ENCODE data around the gene COMMD1. TPM values are rescaled to one million over a fixed set of nuclear protein-coding genes. Genes with fewer than 3 reads are reported as not detected.
"Not testable (repeated sequence)": the region's sequence is repeated elsewhere in the genome, so short reads cannot be mapped to it uniquely, and the experiment has no call there.

Gene COMMD1
- total RNA-seq, 1 experiment from 2014 or later, result 49.9 TPM

DNA sequence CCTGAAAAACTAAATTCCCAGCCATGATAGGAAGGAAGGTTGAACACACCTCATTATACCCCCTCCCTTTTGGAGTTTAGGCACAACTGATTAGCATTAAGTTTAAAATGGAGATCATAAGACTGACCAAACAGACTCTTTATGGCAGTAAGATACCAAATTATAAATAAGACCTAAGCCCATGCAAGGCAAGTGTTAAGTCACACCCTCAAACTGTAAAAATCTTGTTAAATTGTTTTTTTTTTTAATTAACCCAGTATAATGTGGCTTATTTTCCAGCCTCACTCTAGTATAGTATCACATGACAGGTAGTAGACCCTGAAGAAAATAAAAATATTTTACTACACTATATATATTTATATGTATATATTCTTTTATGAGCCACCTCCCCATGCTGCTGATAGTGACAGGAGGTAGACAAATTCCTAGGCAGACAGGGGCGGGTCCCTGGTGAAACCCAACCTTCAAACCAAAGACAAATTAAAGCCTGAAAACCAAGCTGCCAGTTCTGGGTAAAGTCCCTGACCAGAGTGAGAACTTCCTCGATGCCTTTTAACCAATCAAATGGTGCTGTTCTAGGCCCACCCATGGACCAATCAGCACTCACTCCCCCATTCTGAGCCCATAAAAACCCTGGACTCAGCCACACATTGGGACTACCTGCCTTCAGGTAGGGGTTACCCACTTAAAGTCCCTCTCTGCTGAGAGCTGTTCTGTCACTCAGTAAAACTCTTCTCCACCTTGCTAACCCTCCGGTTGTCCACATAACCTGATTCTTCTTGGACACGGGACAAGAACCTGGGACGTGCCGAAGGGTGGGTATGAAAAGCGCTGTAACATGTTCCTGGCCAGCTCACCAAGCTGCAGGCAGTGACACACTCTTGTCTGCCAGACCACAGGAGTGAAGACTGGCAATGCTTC lies 166.5 kb downstream of the COMMD1 start:
- DNase-seq (ENCODE audit: low read depth), result no peak

DNA sequence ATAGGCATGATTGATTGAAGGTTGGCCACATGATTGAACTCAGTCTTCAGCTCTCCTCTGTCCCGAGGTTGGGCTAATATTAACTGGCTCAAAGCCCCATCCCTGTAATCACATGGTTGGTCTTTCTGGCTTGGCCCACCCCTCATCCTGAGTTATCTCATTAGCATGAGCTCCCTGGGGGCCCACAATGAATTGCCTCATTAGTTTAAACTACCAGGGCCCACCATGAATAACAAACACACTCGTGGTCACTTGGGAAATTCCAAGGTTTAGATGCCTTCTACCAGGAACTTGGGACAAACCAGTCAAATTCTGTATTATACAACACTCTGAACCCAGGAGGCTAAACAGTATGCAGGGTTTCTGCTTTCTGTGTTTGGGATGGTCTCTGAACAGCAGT lies 168.8 kb downstream of the COMMD1 start:
- DNase-seq (ENCODE audit: low read depth), result no peak

GRCh38 chr2:62076980-62077638 lies 171.6 kb downstream of the COMMD1 start:
- DNase-seq (ENCODE audit: low read depth), result no peak

DNA sequence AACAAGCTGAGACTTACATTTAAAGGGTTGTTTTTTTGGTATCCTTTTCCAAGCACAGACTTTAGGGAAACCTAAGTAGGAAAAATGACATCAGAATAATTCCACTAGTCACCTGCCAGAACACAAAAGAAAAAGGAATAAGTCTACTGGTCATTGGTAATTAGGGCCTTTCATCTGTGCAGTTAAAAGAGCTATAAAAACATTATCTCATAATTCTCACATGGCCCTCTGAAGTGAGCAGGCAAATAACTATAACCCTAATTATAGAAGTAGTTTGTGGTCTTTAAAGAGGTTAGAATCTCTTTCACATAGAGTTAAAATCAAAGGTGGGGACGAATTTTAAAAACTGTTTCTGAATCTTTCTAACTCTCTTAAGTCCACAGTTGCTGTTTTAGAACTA lies 179.3 kb downstream of the COMMD1 start:
- no peak for DNase-seq (ENCODE audit: low read depth)

DNA sequence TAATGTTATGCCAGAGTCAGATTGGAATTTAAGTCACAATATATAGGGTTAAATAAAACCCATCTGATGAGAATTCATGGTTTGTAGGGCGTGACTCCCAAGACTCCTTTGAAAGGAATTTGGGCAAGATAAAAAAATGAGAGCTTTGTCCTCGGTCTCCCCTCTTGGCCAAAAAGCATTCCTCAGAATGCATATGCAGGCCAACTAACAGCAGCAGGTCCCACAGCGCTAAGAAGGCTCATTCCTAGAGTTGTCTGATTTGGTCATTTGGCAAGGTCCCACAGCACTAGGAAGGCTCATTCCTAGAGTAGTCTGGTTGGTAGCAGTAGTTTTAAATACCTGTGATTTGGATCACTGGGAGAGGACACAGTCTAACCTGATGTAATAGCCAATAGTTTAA lies 184.2 kb downstream of the COMMD1 start:
- DNase-seq (ENCODE audit: low read depth), result no peak

DNA sequence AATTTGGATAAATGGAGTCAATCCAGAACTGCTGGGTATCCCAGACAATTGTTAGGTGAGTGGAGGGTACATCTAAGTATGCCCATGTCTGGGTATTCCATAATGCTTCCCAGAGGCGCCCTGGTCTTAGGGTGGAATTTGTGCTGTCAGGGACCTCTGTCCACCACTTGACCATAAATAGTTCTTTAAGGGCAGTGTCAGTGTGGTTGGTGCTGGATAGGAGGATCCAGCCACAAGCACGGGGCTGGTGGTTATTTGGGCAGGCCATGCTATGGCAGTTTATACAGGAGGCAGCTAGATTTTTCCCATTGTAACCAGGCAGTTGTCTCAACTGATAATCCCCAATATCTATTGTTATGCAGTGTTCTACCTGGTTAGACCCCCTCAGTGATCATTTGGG lies 186.0 kb downstream of the COMMD1 start:
- no peak for DNase-seq (ENCODE audit: low read depth)

DNA sequence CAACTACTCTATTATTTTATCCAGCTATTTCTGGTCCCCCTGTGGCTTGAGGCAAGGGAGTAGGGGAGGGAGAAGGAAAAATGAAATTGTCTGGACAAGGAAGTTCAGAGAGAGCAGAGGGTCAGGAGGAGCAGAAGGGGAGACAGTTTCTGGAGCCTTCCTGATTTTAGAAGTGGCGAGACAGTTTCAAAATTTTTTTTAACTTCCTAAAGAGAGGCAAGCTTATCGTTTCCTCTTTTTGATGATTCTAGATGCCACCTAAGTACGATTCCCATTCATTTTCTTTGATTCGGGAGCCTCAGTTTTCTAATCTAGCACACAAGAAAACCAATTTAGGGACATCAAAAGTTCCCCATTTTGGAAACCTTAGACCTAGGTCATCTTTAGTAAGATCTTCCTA lies 193.6 kb downstream of the COMMD1 start:
- DNase-seq (ENCODE audit: low read depth), result no peak

DNA sequence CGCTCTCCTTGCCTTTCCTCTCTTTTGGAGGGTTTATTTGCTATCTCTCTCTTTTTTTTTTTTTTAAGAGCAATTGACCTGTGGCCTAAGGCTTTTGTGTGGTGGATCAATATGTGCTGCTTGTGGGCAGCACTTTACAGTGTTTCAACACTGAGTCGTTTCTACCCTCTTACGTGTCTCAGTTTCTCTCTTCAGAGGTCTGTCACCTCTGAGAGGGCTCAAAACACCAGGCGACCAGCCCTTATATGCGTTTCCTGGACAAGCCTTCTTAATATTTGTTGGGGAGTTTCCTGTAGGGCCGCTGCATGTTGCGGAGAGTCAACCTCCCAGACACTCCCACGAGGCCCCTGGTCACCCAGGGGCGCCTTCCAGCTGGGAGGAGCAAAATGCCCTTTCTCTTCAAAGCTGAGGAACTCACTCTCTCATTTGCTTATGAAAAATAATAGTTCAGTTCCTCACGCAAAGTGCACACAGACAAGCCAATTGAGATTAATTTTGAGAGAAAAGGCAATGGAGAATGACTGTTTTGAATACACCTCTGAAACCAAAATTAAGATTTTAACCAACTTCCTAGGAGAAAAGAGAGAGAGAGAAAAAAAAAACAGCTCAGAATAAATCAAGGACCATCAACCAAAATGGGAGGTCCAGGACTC lies 194.2 kb downstream of the COMMD1 start:
- DNase-seq (ENCODE audit: low read depth), result no peak

DNA sequence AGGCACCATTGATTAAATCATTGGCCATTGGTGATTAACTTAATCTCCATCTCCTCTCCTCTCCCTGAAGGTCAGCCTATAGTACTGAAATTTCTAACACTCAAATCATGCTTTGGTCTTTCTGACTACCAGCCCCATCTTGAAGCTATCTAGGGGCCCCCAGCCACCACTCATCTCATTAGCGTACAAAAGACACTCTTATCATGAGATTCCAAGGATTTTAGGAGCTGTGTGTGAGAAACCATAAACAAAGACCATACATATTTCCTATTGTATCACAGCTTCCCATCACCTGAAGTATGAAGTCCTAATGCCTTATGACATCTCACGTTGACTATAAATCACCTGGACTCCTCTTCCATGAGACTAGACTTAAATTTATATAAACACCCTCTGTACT lies 196.4 kb downstream of the COMMD1 start:
- no peak for DNase-seq (ENCODE audit: low read depth)

- DNase-seq (ENCODE audit: low read depth), result no peak
Observed at GRCh38 chr2:62102402-62102920, 197.0 kb downstream of the COMMD1 start.

- no peak for DNase-seq (ENCODE audit: low read depth)
Observed at GRCh38 chr2:62109554-62109953, 204.1 kb downstream of the COMMD1 start.

- DNase-seq (ENCODE audit: low read depth), result no peak
Observed at GRCh38 chr2:62110415-62111025, 205.0 kb downstream of the COMMD1 start.

GRCh38 chr2:62112179-62112578 lies 206.7 kb downstream of the COMMD1 start:
- DNase-seq (ENCODE audit: low read depth), result peak; percentile 5

- DNase-seq (ENCODE audit: low read depth), result no peak
Observed at GRCh38 chr2:62114564-62114963, 209.1 kb downstream of the COMMD1 start.

GRCh38 chr2:62116983-62117382 lies 211.5 kb downstream of the COMMD1 start:
- no peak for DNase-seq (ENCODE audit: low read depth)

- no peak for DNase-seq (ENCODE audit: low read depth)
Observed at GRCh38 chr2:62118160-62118559, 212.7 kb downstream of the COMMD1 start.

DNA sequence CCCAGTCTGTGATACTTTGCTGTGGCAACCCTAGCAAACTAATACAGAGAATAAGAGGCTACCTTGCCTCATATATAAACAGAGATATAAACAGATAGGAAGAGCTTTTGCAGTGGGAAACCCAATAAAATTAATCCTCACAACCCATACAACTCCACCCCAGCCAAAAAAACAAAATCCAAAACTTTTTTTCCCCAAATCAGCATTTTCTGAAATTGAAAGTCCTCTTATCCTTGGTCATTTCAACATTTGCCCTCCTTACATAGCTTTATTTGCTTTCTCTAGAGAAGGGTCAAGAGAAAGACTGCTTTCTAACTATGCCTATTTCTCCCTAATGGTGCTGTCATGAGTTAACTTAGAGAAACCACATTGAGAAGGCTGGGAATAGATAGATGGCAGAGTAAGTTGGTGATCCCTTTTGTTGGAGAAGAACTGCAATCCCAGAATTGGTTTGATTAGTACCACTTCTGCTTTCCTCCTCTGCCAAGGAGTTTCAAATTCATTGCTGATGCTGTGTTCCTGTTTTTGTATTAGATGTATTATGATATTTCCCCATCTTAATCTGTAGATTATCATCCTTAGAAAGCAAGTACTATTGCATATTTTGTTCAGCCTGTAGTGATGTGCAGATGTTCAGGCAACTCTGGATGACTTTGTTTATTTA lies 214.0 kb downstream of the COMMD1 start:
- no peak for DNase-seq (ENCODE audit: low read depth)

- not testable (repeated sequence) for DNase-seq (ENCODE audit: low read depth)
Observed at GRCh38 chr2:62126239-62126638, 220.8 kb downstream of the COMMD1 start.

GRCh38 chr2:62133320-62133823 lies 227.9 kb downstream of the COMMD1 start:
- no peak for DNase-seq (ENCODE audit: low read depth)

DNA sequence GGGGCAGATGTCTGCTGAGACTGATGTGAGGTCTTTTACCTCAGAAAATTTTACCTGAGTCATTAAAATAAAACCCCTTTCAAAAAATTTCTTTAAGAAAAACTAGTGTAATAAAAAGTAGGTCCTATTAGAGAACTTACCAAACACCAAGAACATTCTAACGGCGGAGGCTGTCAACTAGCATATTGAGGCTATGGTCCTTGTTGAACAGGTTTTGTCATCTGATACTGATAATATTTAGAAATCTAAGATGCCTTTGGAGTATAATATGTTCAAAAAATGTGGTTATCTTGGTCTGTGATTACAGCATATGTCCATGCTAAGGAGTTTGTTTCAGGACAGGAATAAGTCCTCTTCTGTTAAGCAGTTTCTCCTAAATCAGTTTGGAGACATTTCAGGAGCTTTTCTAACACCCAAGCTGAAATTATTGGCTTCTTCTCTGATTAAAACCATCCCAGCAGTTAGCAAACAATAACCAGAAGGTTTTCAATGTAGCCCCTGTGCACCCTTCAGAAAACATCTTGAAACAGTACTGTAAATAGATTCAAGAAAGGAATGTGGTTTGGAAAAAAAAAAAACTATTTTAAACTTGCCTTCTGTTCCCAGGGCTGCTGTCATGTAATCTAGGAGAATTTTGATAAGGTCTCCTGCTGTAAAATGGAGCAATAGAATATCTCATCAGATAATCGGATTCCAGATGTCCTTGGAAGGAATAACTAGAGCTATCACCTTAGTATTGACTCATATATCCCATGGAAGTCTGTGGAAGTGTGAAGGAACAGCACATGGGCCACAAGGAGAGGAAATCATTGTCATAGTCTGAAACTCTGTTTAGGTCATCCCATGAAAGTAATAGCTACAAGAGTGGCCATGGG lies 231.7 kb downstream of the COMMD1 start:
- DNase-seq (ENCODE audit: low read depth), result no peak

All from LHCN-M2 (cell line).